ENCODE data around the gene SOX5.

- TF ChIP-seq POLR2A (IDR thresholded peaks at IDR 0.05) (no peak), CTCF (IDR thresholded peaks at IDR 0.05) (no peak)
Observed at GRCh38 chr12:23867794-23868193, 81.7 kb downstream of the SOX5 start.

All from vagina (tissue), 2 donors.